Measurements from ENCODE around the gene PRKG1.

Gene PRKG1

GRCh38 chr10:51808187-51808586 lies 733.9 kb downstream of the PRKG1 start:
- H3K4me2 ChIP-seq (ENCODE audit: low read depth, low read length, poor library complexity, severe bottlenecking), result no peak overlapping the region
- H3K27me3 ChIP-seq (ENCODE audit: low read length), result no peaks in the 10 kb centered on the region
- no peaks in the 10 kb centered on the region for H3F3A ChIP-seq (ENCODE audit: insufficient read depth)
- no peaks in the 10 kb centered on the region for H3K9me2 ChIP-seq (replicated peaks; ENCODE audit: insufficient read depth, low read length)
- no peaks in the 10 kb centered on the region for H3K79me2 ChIP-seq (ENCODE audit: insufficient read depth, low read length)
- H3K4me3 ChIP-seq (ENCODE audit: insufficient read depth, low read length, poor library complexity, severe bottlenecking), result no peak overlapping the region
- H3K9me3 ChIP-seq (ENCODE audit: insufficient read depth, low read length), result no peaks in the 10 kb centered on the region
- no peaks in the 10 kb centered on the region for H4K20me1 ChIP-seq (ENCODE audit: low read depth, low read length)
- H3K36me3 ChIP-seq (ENCODE audit: low read length), result no peaks in the 10 kb centered on the region
- no peak overlapping the region for H3K27ac ChIP-seq (ENCODE audit: low read depth, low read length)
- no peak overlapping the region for H2AFZ ChIP-seq (ENCODE audit: low read depth, low read length, severe bottlenecking)
- no peak for TF ChIP-seq EZH2phosphoT487 (conservative IDR thresholded peaks at IDR 0.05; ENCODE audit: low read length)
- no peak for TF ChIP-seq CTCF (IDR thresholded peaks at IDR 0.05; ENCODE audit: insufficient read depth, low read length, poor library complexity, severe bottlenecking)
- no peak overlapping the region for H3K9ac ChIP-seq (ENCODE audit: low read length)

GRCh38 chr10:51815723-51816122 lies 741.4 kb downstream of the PRKG1 start:
- H3K36me3 ChIP-seq (ENCODE audit: low read length), result no peaks in the 10 kb centered on the region
- no peaks in the 10 kb centered on the region for H3K9me2 ChIP-seq (replicated peaks; ENCODE audit: insufficient read depth, low read length)
- TF ChIP-seq CTCF (IDR thresholded peaks at IDR 0.05; ENCODE audit: insufficient read depth, low read length, poor library complexity, severe bottlenecking), result no peak
- no peak for TF ChIP-seq EZH2phosphoT487 (conservative IDR thresholded peaks at IDR 0.05; ENCODE audit: low read length)
- H4K20me1 ChIP-seq (ENCODE audit: low read depth, low read length), result no peaks in the 10 kb centered on the region
- no peak overlapping the region for H3K4me3 ChIP-seq (ENCODE audit: insufficient read depth, low read length, poor library complexity, severe bottlenecking)
- no peaks in the 10 kb centered on the region for H3F3A ChIP-seq (ENCODE audit: insufficient read depth)
- no peaks in the 10 kb centered on the region for H3K27me3 ChIP-seq (ENCODE audit: low read length)
- H3K9ac ChIP-seq (ENCODE audit: low read length), result no peak overlapping the region
- H3K9me3 ChIP-seq (ENCODE audit: insufficient read depth, low read length), result no peaks in the 10 kb centered on the region
- H3K79me2 ChIP-seq (ENCODE audit: insufficient read depth, low read length), result no peaks in the 10 kb centered on the region
- no peak overlapping the region for H3K4me2 ChIP-seq (ENCODE audit: low read depth, low read length, poor library complexity, severe bottlenecking)
- H2AFZ ChIP-seq (ENCODE audit: low read depth, low read length, severe bottlenecking), result no peak overlapping the region
- no peak overlapping the region for H3K27ac ChIP-seq (ENCODE audit: low read depth, low read length)

- no peak for TF ChIP-seq EZH2phosphoT487 (conservative IDR thresholded peaks at IDR 0.05; ENCODE audit: low read length)
- no peak for TF ChIP-seq CTCF (IDR thresholded peaks at IDR 0.05; ENCODE audit: insufficient read depth, low read length, poor library complexity, severe bottlenecking)
- H3K4me3 ChIP-seq (ENCODE audit: insufficient read depth, low read length, poor library complexity, severe bottlenecking), result no peak overlapping the region
- no peak overlapping the region for H2AFZ ChIP-seq (ENCODE audit: low read depth, low read length, severe bottlenecking)
- H3K9me3 ChIP-seq (ENCODE audit: insufficient read depth, low read length), result no peaks in the 10 kb centered on the region
- H3K27ac ChIP-seq (ENCODE audit: low read depth, low read length), result no peak overlapping the region
- no peaks in the 10 kb centered on the region for H3K27me3 ChIP-seq (ENCODE audit: low read length)
- H4K20me1 ChIP-seq (ENCODE audit: low read depth, low read length), result no peaks in the 10 kb centered on the region
- H3K36me3 ChIP-seq (ENCODE audit: low read length), result no peaks in the 10 kb centered on the region
- H3F3A ChIP-seq (ENCODE audit: insufficient read depth), result no peaks in the 10 kb centered on the region
- H3K79me2 ChIP-seq (ENCODE audit: insufficient read depth, low read length), result no peaks in the 10 kb centered on the region
- no peak overlapping the region for H3K4me2 ChIP-seq (ENCODE audit: low read depth, low read length, poor library complexity, severe bottlenecking)
- H3K9me2 ChIP-seq (replicated peaks; ENCODE audit: insufficient read depth, low read length), result no peaks in the 10 kb centered on the region
- H3K9ac ChIP-seq (ENCODE audit: low read length), result no peak overlapping the region
Observed at GRCh38 chr10:51821045-51821444, 746.8 kb downstream of the PRKG1 start.
